Mesenchymal stem cell (in vitro differentiated cells and primary cell): ENCODE results near the gene CCDC116.

Experiments used
- DNase-seq: peaks from one replicate; pipeline ENCODE4 v3.0.0-alpha.2; 2013
- H2AFZ ChIP-seq: one replicate; pipeline ENCODE4 v1.6.1; 2013; ENCODE audit warnings: low read depth, mild to moderate bottlenecking, control low read depth, inconsistent platforms, low read length, moderate library complexity
- H2AK5ac ChIP-seq: 2 replicates; pipeline ENCODE4 v1.6.1; 2013; ENCODE audit warnings: low read length, moderate library complexity, mild to moderate bottlenecking, inconsistent platforms; ENCODE audit not compliant: severe bottlenecking
- H2BK120ac ChIP-seq: one replicate; pipeline ENCODE4 v1.6.1; 2013; ENCODE audit warnings: low read depth, mild to moderate bottlenecking, inconsistent platforms, low read length, moderate library complexity
- H2BK12ac ChIP-seq, 2 experiments: one replicate each; pipeline ENCODE4 v1.6.1; 2013; ENCODE audit warnings: inconsistent platforms in 2 of 2, low read length in 2 of 2, mild to moderate bottlenecking in 2 of 2, moderate library complexity in 2 of 2, control low read depth in 1 of 2
- H2BK15ac ChIP-seq: one replicate; pipeline ENCODE4 v1.6.1; 2013; ENCODE audit warnings: mild to moderate bottlenecking, low read depth, inconsistent platforms; ENCODE audit not compliant: poor library complexity, severe bottlenecking
- H2BK5ac ChIP-seq: 2 replicates; pipeline ENCODE4 v1.6.1; 2013; ENCODE audit warnings: low read depth, mild to moderate bottlenecking, low read length, control low read depth, inconsistent platforms; ENCODE audit not compliant: poor library complexity, severe bottlenecking
- H3K14ac ChIP-seq, 2 experiments: one replicate each; pipeline ENCODE4 v1.6.1; 2013; ENCODE audit warnings: inconsistent platforms in 2 of 2, low read length in 2 of 2, control low read depth in 1 of 2, mild to moderate bottlenecking in 1 of 2, moderate library complexity in 1 of 2
- H3K18ac ChIP-seq, 2 experiments: one replicate each; pipeline ENCODE4 v1.6.1; 2013; ENCODE audit warnings: inconsistent platforms in 2 of 2, low read length in 2 of 2, control low read depth in 1 of 2, low read depth in 1 of 2, mild to moderate bottlenecking in 1 of 2
- H3K23ac ChIP-seq, 2 experiments: one replicate each; pipeline ENCODE4 v1.6.1; 2013; ENCODE audit warnings: inconsistent platforms in 2 of 2, low read length in 2 of 2, mild to moderate bottlenecking in 2 of 2, moderate library complexity in 2 of 2, control low read depth in 1 of 2
- H3K27ac ChIP-seq: 2 replicates; pipeline ENCODE4 v1.5.1; 2013; ENCODE audit warnings: mild to moderate bottlenecking, moderate library complexity, low read length, control low read depth, inconsistent platforms; ENCODE audit not compliant: poor library complexity, severe bottlenecking
- H3K27me3 ChIP-seq, 2 experiments: 2 replicates each; pipeline versions ENCODE4 v1.6.1 to v1.7.0; 2013; ENCODE audit warnings: low read length in 2 of 2, mild to moderate bottlenecking in 2 of 2, moderate library complexity in 2 of 2, control low read depth in 1 of 2, inconsistent platforms in 1 of 2; ENCODE audit not compliant: control insufficient read depth in 1 of 2, insufficient read depth in 1 of 2
- H3K36me3 ChIP-seq, 2 experiments: 2 replicates each; pipeline versions ENCODE4 v1.6.1 to v1.7.0; 2013; ENCODE audit warnings: low read length in 2 of 2, control low read depth in 1 of 2, inconsistent platforms in 1 of 2, low read depth in 1 of 2, mild to moderate bottlenecking in 1 of 2; ENCODE audit not compliant: insufficient read depth in 2 of 2, control insufficient read depth in 1 of 2
- H3K4ac ChIP-seq, 2 experiments: one replicate each; pipeline ENCODE4 v1.6.1; 2013; ENCODE audit warnings: inconsistent platforms in 2 of 2, low read length in 2 of 2, mild to moderate bottlenecking in 2 of 2, moderate library complexity in 2 of 2, control low read depth in 1 of 2, low read depth in 1 of 2
- H3K4me1 ChIP-seq: 2 replicates; pipeline ENCODE4 v1.6.1; 2013; ENCODE audit warnings: low read depth, low read length, control low read depth; ENCODE audit not compliant: control insufficient read depth, insufficient read depth
- H3K4me2 ChIP-seq: 2 replicates; pipeline ENCODE4 v1.6.1; 2013; ENCODE audit warnings: low read length, mild to moderate bottlenecking, inconsistent platforms; ENCODE audit not compliant: poor library complexity, severe bottlenecking
- H3K4me3 ChIP-seq, 2 experiments: 2 replicates each; pipeline versions ENCODE4 v1.5.1 to v1.7.0; 2013; ENCODE audit warnings: low read length in 2 of 2, mild to moderate bottlenecking in 2 of 2, control low read depth in 1 of 2, low read depth in 1 of 2; ENCODE audit not compliant: insufficient read depth in 1 of 2
- H3K79me1 ChIP-seq: replicated peaks from 2 replicates; pipeline ENCODE4 v1.6.1; 2013; ENCODE audit warnings: mild to moderate bottlenecking, control low read depth, low read length, inconsistent platforms; ENCODE audit not compliant: poor library complexity, severe bottlenecking
- H3K9ac ChIP-seq: 2 replicates; pipeline ENCODE4 v1.7.0; 2013; ENCODE audit warnings: mild to moderate bottlenecking, low read length, moderate library complexity
- H3K9me3 ChIP-seq: 2 replicates; pipeline ENCODE4 v1.7.0; 2013; ENCODE audit warnings: mild to moderate bottlenecking, low read length; ENCODE audit not compliant: control insufficient read depth
- H4K8ac ChIP-seq: one replicate; pipeline ENCODE4 v1.6.1; 2013; ENCODE audit warnings: inconsistent platforms, mild to moderate bottlenecking, low read length, moderate library complexity
- H4K91ac ChIP-seq: one replicate; pipeline ENCODE4 v1.6.1; 2013; ENCODE audit warnings: mild to moderate bottlenecking, low read length, inconsistent platforms
- WGBS: methylation state at CpG from one replicate; pipeline ENCODE4 v1.1.7; 2013; ENCODE audit warnings: mixed read lengths; 5-methylcytosine and 5-hydroxymethylcytosine counted together
- small RNA-seq: library from polyadenylated mRNA; stranded (forward); fragments of <200 nt; extraction: miRNeasy Mini kit (QIAGEN cat#:217004); gene quantifications from one replicate; pipeline ENCODE3, GENCODE V24; 2013; ENCODE audit warnings: low read depth

CCDC116 gene

GRCh38 chr22:21685164-21685513 lies 52.6 kb downstream of the CCDC116 start:
- Histone ChIP-seq H3K27ac (no peak overlapping the region), H3K23ac (no peak overlapping the region), H2BK5ac (no peak overlapping the region), H3K36me3 (peaks cover 73 to 84% of the 10 kb centered on the region in 2 experiments), H3K4me2 (no peak overlapping the region), H3K9ac (no peak overlapping the region), H3K18ac (no peak overlapping the region), H3K27me3 (no peaks in the 10 kb centered on the region), H2BK15ac (no peak overlapping the region), H2BK120ac (no peak overlapping the region), H3K14ac (no peak overlapping the region), H3K4me3 (no peak overlapping the region), H2AFZ (no peak overlapping the region), H2AK5ac (no peak overlapping the region), H4K8ac (no peak overlapping the region), H4K91ac (no peak overlapping the region), H3K79me1 (peaks cover 2% of the 10 kb centered on the region), H3K9me3 (no peaks in the 10 kb centered on the region), H2BK12ac (no peak overlapping the region), H3K4me1 (peaks cover 15% of the 10 kb centered on the region), H3K4ac (no peak overlapping the region)
- no peak for DNase-seq
- 98% methylated on average over 7 of the region's 8 CpGs for WGBS

DNA sequence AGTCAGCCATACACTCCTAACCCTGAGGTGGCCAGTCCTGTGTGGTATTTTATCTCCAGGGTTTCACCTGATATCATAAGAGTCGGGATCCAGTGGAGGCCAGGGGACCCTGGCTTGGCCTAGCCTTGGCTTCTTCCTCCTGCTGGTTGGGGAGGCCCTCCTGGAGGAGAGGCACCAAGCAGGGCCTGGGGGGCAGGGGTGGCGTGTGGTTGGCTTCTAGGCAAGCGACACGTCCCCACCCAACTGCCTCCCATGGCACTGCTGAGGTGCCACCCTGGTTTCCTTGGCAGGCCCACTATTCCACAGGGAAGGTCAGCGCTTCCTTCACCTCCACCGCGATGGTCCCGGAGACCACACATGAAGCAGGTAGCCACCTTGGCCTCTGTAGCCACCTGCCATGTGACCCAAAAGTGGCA lies 53.6 kb downstream of the CCDC116 start:
- Histone ChIP-seq H3K4ac (no peak overlapping the region), H3K4me3 (no peak overlapping the region), H3K79me1 (peaks cover 2% of the 10 kb centered on the region), H3K4me1 (peaks cover 15% of the 10 kb centered on the region), H2AFZ (no peak overlapping the region), H3K27ac (no peak overlapping the region), H3K9ac (no peak overlapping the region), H3K23ac (no peak overlapping the region), H2AK5ac (no peak overlapping the region), H4K91ac (no peak overlapping the region), H2BK15ac (no peak overlapping the region), H3K36me3 (peaks cover 73 to 78% of the 10 kb centered on the region in 2 experiments), H2BK5ac (no peak overlapping the region), H3K14ac (no peak overlapping the region), H3K18ac (no peak overlapping the region), H3K27me3 (no peaks in the 10 kb centered on the region), H2BK12ac (no peak overlapping the region), H3K9me3 (no peaks in the 10 kb centered on the region), H3K4me2 (no peak overlapping the region), H2BK120ac (no peak overlapping the region), H4K8ac (no peak overlapping the region)
- DNase-seq, result no peak
- over 99% methylated on average over 8 of the region's 8 CpGs for WGBS

Small RNAs within 50 kb of the gene (small RNA-seq; reads per million reads assigned to genes)
- 915 reads per million, percentile 97 among the genes with 10 or more reads in this experiment for gene MIR301B
